GM12878 (cell line): ENCODE results near the gene SLC4A1. TPM values are rescaled to one million over a fixed set of nuclear protein-coding genes. Genes with fewer than 3 reads are reported as not detected.

ENCODE experiments used
- ATAC-seq: fragments of 200-7000 bp; cut with Tn5 transposase; 3 replicates; pipeline ENCODE4 v1.9.1; 2020; ENCODE audit warnings: mild to moderate bottlenecking, moderate library complexity
- BruUV-seq: library from RNA; stranded (reverse); fragments of 400-500 nt; replicated peaks from 2 replicates; lab custom pipeline; 2021; lab: Mats Ljungman, UMichigan
- CTCF ChIA-PET: fragments of 300-600 bp; sonication (Branson Sonifier 250); formaldehyde crosslinking; extraction: SDS; loops from one replicate; lab custom pipeline; 2021; ENCODE audit warnings: inconsistent platforms; lab: Yijun Ruan, JAX
- POLR2A ChIA-PET: fragments of 350-600 bp; formaldehyde crosslinking; extraction: SDS; loops from one replicate; lab custom pipeline; 2021; ENCODE audit warnings: inconsistent platforms; lab: Charles Lee
- RAD21 ChIA-PET: fragments of 300-600 bp; sonication (Branson Sonifier 250); formaldehyde crosslinking; loops from one replicate; lab custom pipeline; 2023; ENCODE audit warnings: antibody characterized with exemption; ENCODE audit not compliant: unreplicated experiment; lab: Charles Lee
- SMC1A ChIA-PET: fragments of 300-600 bp; sonication (Branson Sonifier 250); formaldehyde crosslinking; loops from one replicate; lab custom pipeline; 2023; ENCODE audit not compliant: unreplicated experiment, uncharacterized antibody; lab: Charles Lee
- DNase-seq: peaks from one replicate; pipeline ENCODE4 v3.0.0-alpha.2; 2011; ENCODE audit warnings: low read depth, low spot score
- FAIRE-seq: peaks from 3 replicates; lab custom pipeline; 2011; peaks lifted over from hg19 to GRCh38; lab: Jason Lieb, UNC
- H2AFZ ChIP-seq: 2 replicates; pipeline ENCODE4 v1.6.0; 2011; ENCODE audit warnings: low read depth, low read length, control low read depth; ENCODE audit not compliant: control insufficient read depth
- H3K27ac ChIP-seq: 2 replicates; pipeline ENCODE4 v1.5.1; 2011; ENCODE audit warnings: control low read depth; ENCODE audit not compliant: control insufficient read depth, insufficient read depth
- H3K27me3 ChIP-seq, 2 experiments: replicated peaks in 1 of 2; 2 replicates each; pipeline versions ENCODE4 v1.6.0 to v1.6.1; 2011; ENCODE audit warnings: low read length in 1 of 2; ENCODE audit not compliant: control insufficient read depth in 2 of 2, insufficient read depth in 2 of 2
- H3K36me3 ChIP-seq, 2 experiments: 2 replicates each; pipeline ENCODE4 v1.5.1; 2011; ENCODE audit warnings: low read length in 1 of 2; ENCODE audit not compliant: control insufficient read depth in 2 of 2, insufficient read depth in 2 of 2
- H3K4me1 ChIP-seq: 2 replicates; pipeline ENCODE4 v1.6.1; 2011; ENCODE audit warnings: mild to moderate bottlenecking, low read length, moderate library complexity, mixed read lengths; ENCODE audit not compliant: control insufficient read depth, insufficient read depth
- H3K4me2 ChIP-seq: 2 replicates; pipeline ENCODE4 v1.6.0; 2011; ENCODE audit warnings: control low read depth; ENCODE audit not compliant: control insufficient read depth, insufficient read depth
- H3K4me3 ChIP-seq: fragments of 200-600 bp; sonication (generic); 2 replicates; pipeline ENCODE4 v1.5.1; 2016
- H3K79me2 ChIP-seq: 2 replicates; pipeline ENCODE4 v1.6.0; 2011; ENCODE audit warnings: low read length; ENCODE audit not compliant: control insufficient read depth, insufficient read depth
- H3K9ac ChIP-seq: 2 replicates; pipeline ENCODE4 v1.8.0; 2011; ENCODE audit warnings: low read length, control low read depth, mixed read lengths; ENCODE audit not compliant: control insufficient read depth, insufficient read depth
- H3K9me3 ChIP-seq: replicated peaks from 3 replicates; pipeline ENCODE4 v1.5.1; 2011; ENCODE audit warnings: mild to moderate bottlenecking, low read length; ENCODE audit not compliant: control insufficient read depth, insufficient read depth
- H4K20me1 ChIP-seq: 2 replicates; pipeline ENCODE4 v1.6.0; 2011; ENCODE audit not compliant: control insufficient read depth, insufficient read depth
- BACH1 ChIP-seq: fragments of 450-650 bp; IDR thresholded peaks from 2 replicates; pipeline ENCODE4 v1.6.1; 2017; ENCODE audit warnings: mild to moderate bottlenecking, borderline replicate concordance
- BCL11A ChIP-seq: IDR thresholded peaks from 2 replicates; pipeline ENCODE4 v1.6.1; 2011; ENCODE audit warnings: low read depth, low read length
- POLR2A ChIP-seq: IDR thresholded peaks from 2 replicates; pipeline ENCODE4 v1.6.1; 2011; ENCODE audit warnings: low read depth, mild to moderate bottlenecking, low read length
- RUNX3 ChIP-seq: IDR thresholded peaks from 2 replicates; pipeline ENCODE4 v1.6.1; 2012; ENCODE audit warnings: low read length, inconsistent platforms
- SMARCA5 ChIP-seq: fragments of 450-650 bp; IDR thresholded peaks from 2 replicates; pipeline ENCODE4 v1.6.1; 2017; ENCODE audit warnings: mild to moderate bottlenecking
- WGBS: methylation state at CpG from one replicate; pipeline ENCODE4 v1.1.6; 2016; ENCODE audit warnings: low lambda C conversion rate; ENCODE audit not compliant: insufficient replicate concordance, insufficient coverage; ENCODE audit errors: missing lambda C conversion rate; 5-methylcytosine and 5-hydroxymethylcytosine counted together
- in situ Hi-C: fragments of 300-500 bp; cut with MboI; formaldehyde crosslinking; loops from 9 replicates; pipeline ENCODE4 v1.14.3; 2018; ENCODE audit warnings: mixed read lengths
- intact Hi-C: fragments of 100-400 bp; cut with micrococcal nuclease; formaldehyde crosslinking; loops from one replicate; pipeline ENCODE4 v1.14.2; 2022; ENCODE audit not compliant: unreplicated experiment
- polyA plus RNA-seq, 11 experiments: library from polyadenylated mRNA; depleted of rRNA in 4 of 11; unstranded in 6 of 11; stranded (reverse) in 5 of 11; fragments of >200 nt; fragmentation: Nextera tagmentation in 4 of 11; fragmentation: Illumina TruSeq in 1 of 11; extraction: Ambion mirVana in 4 of 11; extraction: Trizol in 1 of 11; gene quantifications; 1 replicate in 1 of 11; 2 replicates in 10 of 11; pipeline versions ENCODE4 v1.2.1 to v1.2.3, GENCODE V29; 2011 to 2016; ENCODE audit warnings: inconsistent platforms in 2 of 11, missing spikeins in 2 of 11, low read depth in 1 of 11
- total RNA-seq, 4 experiments: library from RNA; depleted of rRNA in 3 of 4; stranded (reverse); fragments of >200 nt in 3 of 4; fragmentation: Illumina TruSeq in 1 of 4; extraction: Trizol in 1 of 4; gene quantifications; 2 replicates each; pipeline versions ENCODE4 v1.2.1 to v1.2.3, GENCODE V29; 2013 to 2021
- TF ChIP-seq, protein P1 (sequence below): fragments of 450-650 bp; IDR thresholded peaks from 2 replicates; pipeline ENCODE4 v1.6.1; 2016; ENCODE audit warnings: mild to moderate bottlenecking
- TF ChIP-seq, protein P2 (sequence below): fragments of 450-650 bp; IDR thresholded peaks from 2 replicates; pipeline ENCODE4 v1.6.1; 2017; ENCODE audit warnings: low read depth, mild to moderate bottlenecking, moderate library complexity

The SLC4A1 gene
- total and polyA plus RNA-seq, 10 of the 15 experiments (the other 5 are each of a cell fraction or from before 2014, with no cell fraction given) = 0.03 TPM; not detected in 9

DNA sequence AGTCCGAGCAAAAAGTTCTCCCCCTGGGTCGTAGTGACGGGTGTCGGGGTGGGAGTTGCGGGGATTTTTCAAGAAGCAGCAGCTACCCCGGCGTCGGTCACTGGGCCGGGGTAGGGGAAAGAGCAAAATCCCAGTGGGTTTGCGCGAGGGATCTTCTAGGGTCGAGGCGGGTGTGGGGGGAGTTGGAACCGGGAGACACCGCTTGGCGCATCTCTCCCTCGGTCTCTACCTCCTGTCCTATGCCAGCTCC, 46.1 kb downstream of the SLC4A1 start:
- no peaks in the 10 kb centered on the region for H4K20me1 ChIP-seq
- 0% methylated on average over 14 of the region's 17 CpGs for WGBS

More for the DNA sequence above, 46.1 kb downstream of the SLC4A1 start:
- no peak for FAIRE-seq
- H3K4me1 ChIP-seq = peaks cover 4% of the 10 kb centered on the region
- no peak for DNase-seq
- H3K4me2 ChIP-seq = peak overlapping the region; percentile 93
- peak overlapping the region; percentile 72 for H2AFZ ChIP-seq
- RAD21 ChIA-PET = interaction anchor here (0.6 to 2.8 kb wide), 16 partner anchors 9 to 124 kb away, joined by 3 to 16 read pairs (median 4); partner anchors contain the start of genes GRN, SLC25A39 and TMUB2
- H3K27me3 ChIP-seq = no peaks in the 10 kb centered on the region
- SMC1A ChIA-PET = interaction anchor here (0.8 to 1.9 kb wide), 8 partner anchors 9 to 124 kb away, joined by 3 to 8 read pairs (median 4); partner anchors contain the start of gene GRN
- intact Hi-C loops (loop anchor here (2.0 kb wide), 1 partner anchor 23 kb away; no protein-coding TSS in a partner anchor), in situ Hi-C loops (loop anchor here (25.0 kb wide), 1 partner anchor 291 kb away; the partner anchor contains the start of gene GPATCH8)
- H3K9me3 ChIP-seq = no peaks in the 10 kb centered on the region
- H3K4me3 ChIP-seq = peak overlapping the region; percentile 98
- no peaks in the 10 kb centered on the region for H3K36me3 ChIP-seq
- no peak for TF ChIP-seq POLR2A
- no peak for TF ChIP-seq BACH1
- TF ChIP-seq, protein P1, sequence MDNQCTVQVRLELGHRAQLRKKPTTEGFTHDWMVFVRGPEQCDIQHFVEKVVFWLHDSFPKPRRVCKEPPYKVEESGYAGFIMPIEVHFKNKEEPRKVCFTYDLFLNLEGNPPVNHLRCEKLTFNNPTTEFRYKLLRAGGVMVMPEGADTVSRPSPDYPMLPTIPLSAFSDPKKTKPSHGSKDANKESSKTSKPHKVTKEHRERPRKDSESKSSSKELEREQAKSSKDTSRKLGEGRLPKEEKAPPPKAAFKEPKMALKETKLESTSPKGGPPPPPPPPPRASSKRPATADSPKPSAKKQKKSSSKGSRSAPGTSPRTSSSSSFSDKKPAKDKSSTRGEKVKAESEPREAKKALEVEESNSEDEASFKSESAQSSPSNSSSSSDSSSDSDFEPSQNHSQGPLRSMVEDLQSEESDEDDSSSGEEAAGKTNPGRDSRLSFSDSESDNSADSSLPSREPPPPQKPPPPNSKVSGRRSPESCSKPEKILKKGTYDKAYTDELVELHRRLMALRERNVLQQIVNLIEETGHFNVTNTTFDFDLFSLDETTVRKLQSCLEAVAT = 0 out of 2 replicates have a peak, but pooled peaks have one; percentile 2
- TF ChIP-seq, protein P2, sequence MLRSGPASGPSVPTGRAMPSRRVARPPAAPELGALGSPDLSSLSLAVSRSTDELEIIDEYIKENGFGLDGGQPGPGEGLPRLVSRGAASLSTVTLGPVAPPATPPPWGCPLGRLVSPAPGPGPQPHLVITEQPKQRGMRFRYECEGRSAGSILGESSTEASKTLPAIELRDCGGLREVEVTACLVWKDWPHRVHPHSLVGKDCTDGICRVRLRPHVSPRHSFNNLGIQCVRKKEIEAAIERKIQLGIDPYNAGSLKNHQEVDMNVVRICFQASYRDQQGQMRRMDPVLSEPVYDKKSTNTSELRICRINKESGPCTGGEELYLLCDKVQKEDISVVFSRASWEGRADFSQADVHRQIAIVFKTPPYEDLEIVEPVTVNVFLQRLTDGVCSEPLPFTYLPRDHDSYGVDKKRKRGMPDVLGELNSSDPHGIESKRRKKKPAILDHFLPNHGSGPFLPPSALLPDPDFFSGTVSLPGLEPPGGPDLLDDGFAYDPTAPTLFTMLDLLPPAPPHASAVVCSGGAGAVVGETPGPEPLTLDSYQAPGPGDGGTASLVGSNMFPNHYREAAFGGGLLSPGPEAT = 0 out of 2 replicates have a peak, but pooled peaks have one; percentile 15
- no peak for TF ChIP-seq BCL11A
- TF ChIP-seq SMARCA5 = 0 out of 2 replicates have a peak, but pooled peaks have one; percentile 7
- TF ChIP-seq RUNX3 = 0 out of 2 replicates have a peak, but pooled peaks have one; percentile 0
- ATAC-seq = no peak
- CTCF ChIA-PET = interaction anchor here (0.6 to 2.9 kb wide), 16 partner anchors 9 to 177 kb away, joined by 3 to 19 read pairs (median 6); partner anchors contain the start of genes GRN and TMUB2
- peak overlapping the region; percentile 89 for H3K27ac ChIP-seq
- POLR2A ChIA-PET = interaction anchor here (0.6 to 2.1 kb wide), 15 partner anchors 12 to 150 kb away, joined by 3 to 26 read pairs (median 5); partner anchors contain the start of genes GRN, SLC25A39 and TMUB2
- H3K9ac ChIP-seq = peak overlapping the region; percentile 88
- peaks cover 50% of the 10 kb centered on the region for H3K79me2 ChIP-seq
- TSS peak; percentile 68 for BruUV-seq
